Right lung (tissue), 5 donors: ENCODE data around the gene ALPP. TPM values are rescaled to one million over a fixed set of nuclear protein-coding genes. Genes with fewer than 3 reads are reported as not detected.
"Not testable (repeated sequence)": the region's sequence is repeated elsewhere in the genome, so short reads cannot be mapped to it uniquely, and the experiment has no call there.

ENCODE experiments used
- DNase-seq, 2 donors: peaks; one replicate each; pipeline ENCODE4 v3.0.0-alpha.2; 2013
- polyA plus RNA-seq, 5 donors: library from polyadenylated mRNA; unstranded; fragments of 120-200 nt; gene quantifications; one replicate each; pipeline versions ENCODE4 v1.2.1 to v1.2.3, GENCODE V29; 2013; ENCODE audit warnings: inconsistent platforms in 1 of 5, low replicate concordance in 1 of 5; ENCODE audit not compliant: insufficient read length in 5 of 5, insufficient read depth in 1 of 5

Gene ALPP
- polyA plus RNA-seq, 5 donors, result 0.19 to 0.23 TPM; not detected in 3

DNA sequence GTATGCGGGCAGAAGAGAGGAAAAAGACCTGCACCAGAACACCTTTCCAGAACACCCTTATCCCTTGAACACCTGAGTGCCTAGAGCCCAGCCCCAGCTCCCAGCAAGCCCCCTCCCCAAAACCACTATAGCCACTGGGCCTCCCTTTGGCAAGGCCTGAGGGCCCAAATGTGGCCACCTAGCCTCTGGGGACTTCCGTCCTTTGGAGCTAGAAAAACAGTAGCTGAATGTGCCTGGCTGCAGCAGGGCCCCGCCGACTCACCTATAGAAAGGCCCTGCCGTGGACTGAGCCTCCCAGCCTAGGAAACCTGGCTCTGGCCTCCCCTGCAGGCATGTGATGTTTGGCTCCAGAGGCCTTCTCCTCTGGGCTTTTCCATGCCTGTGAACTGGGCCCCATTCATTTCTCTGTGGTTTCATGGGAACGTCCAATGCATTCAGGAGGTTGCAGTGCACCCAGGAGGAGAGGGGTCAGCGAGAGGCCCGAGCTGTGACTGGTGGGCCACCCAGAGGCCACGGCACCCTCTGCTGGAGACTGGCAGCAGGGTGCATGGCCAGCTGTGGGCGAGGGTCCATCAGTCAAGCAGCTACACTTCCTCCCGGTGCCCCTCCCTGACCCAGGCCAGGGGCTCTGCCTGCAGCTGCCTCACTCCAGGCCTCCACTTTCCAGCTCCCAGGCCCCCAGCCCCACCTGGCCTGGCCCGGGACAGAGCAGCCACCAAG, 15.3 kb upstream of the ALPP start:
- not testable (repeated sequence) for DNase-seq

DNA sequence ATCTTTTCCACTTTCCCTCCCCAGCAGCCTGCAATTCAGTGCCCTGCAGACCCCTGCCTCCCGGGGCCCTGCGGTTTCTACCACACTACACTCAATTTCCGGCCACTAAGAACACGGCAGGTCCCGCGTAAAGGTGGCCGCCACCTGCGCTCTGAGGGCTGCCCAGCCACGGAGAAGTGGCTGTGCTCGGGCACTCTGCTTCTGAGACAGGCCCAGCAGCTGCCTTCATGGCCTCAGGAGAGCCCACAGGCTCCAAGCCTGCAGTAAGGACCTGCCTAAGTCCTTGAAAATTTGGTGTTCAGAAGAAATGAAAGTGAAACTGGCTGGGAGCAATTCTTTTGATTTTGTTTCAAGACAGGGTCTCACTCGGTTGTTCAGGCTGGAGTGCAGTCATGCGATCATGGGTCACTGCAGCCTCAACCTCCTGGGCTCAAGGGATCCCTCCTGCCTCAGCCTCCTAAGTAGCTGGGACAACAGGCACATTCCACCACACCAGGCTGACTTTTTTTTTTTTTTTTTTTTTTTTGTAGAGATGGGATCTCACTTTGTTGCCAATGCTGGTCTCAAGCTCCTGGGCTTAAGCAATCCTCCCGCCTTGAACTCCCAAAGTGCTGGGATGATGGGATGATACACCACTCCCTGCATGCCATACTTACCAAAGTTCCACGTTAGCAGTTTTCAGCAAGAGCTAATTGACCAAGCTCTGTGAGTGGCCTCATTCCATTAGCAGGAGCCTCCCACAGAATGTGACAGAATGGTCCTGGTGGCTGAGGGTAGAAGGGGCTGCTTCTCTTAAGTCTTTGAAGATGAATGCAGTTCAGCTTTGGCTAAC, 14.6 kb upstream of the ALPP start:
- no peak for DNase-seq

DNA sequence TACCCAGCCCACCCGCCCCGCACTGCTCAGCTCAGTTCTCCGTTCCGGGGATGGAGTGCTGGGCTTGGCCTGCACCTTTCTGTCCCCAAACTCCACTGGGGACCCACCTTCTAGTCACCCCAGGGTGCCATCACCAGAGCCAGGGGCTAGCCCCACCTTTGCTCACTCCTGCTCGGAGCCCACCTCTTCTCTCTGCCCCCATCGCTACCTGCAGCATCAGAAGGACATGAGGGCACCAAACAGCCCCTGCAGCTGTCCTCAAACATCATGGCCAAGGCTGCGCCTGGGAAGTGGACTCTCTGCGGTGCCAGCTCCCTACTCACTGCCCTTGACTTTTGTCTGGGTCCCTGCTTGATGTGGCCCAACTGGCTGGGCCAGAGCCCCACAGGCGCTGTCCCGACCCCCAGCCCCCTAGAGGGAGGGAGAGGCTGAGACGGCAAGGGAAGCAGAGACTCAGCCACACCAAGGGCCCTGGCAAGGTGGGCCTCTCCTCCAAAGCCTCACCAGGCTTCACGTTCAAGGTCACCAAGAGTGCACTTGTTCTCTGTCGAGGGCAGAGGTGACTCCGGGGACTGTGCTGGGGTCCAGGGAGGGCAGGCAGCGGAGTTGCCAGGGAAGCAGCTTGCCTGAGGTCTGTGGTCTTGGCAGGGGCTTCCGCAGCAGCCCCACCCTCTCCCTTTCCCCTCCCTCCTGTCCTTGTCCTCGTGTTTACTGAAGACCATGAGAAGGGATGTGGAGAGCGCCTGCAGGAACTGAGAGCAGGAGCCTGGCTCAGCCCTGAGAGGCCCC, 13.6 kb upstream of the ALPP start:
- not testable (repeated sequence) for DNase-seq

DNA sequence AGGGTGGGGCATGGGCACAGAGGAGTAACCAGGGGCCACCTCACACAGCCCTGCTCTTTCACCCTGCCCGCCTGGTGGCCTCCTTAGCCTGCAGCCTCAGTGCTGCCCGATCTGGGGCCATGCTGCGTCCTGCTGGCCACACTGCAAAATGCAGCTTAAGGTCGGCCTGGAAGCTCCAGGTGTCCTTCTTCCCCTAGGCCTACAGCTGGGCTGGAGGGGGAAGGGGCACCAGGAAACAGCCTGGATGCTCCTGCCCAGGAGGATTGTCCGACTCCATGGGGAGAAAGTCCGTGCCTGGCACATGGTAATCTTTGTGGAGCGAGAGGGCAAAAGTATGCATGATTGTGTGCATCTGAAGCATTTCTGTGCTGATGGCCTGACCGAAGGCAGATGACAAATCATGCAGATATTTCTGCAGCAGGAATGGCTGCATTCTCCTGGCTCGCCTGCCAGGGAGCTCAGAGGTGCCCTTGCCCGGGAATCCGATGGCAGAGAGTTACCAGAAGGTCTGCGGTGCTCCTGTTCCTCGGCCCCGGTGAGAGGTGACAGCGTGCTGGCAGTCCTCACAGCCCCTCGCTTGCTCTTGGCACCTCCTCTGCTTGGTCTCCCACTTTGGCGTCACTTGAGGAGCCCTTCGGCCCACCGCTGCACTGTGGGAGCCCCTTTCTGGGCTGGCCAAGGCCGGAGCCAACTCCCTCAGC, 12.8 kb upstream of the ALPP start:
- no peak for DNase-seq

DNA sequence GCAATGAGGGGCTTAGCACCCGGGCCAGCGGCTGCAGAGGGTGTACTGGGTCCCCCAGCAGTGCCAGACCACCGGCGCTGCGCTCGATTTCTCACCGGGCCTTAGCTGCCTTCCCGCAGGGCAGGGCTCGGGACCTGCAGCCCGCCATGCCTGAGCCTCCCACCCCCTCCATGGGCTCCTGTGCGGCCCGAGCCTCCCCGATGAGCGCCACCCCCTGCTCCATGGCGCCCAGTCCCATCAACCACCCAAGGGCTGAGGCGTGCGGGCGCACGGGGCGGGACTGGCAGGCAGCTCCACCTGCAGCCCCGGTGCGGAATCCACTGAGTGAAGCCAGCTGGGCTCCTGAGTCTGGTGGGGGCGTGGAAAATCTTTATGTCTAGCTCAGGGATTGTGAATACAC, 12.1 kb upstream of the ALPP start:
- not testable (repeated sequence) for DNase-seq

DNA sequence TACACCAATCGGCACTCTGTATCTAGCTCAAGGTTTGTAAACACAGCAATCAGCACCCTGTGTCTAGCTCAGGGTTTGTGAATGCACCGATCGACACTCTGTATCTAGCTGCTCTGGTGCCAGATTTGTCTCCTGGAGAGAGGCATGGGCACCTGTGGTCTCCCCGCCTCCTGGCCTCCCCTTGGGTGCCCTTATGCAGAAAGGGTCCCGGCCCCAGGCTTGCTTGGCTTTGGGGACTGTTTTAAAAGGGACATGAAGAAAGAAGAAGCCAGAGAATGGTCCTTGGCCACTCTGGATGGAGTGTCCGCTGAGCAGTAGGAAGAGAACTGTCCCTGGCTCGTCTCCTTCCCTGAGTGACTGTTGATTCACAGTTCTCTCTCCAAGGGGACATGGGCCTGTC, 11.5 kb upstream of the ALPP start:
- no peak for DNase-seq

DNA sequence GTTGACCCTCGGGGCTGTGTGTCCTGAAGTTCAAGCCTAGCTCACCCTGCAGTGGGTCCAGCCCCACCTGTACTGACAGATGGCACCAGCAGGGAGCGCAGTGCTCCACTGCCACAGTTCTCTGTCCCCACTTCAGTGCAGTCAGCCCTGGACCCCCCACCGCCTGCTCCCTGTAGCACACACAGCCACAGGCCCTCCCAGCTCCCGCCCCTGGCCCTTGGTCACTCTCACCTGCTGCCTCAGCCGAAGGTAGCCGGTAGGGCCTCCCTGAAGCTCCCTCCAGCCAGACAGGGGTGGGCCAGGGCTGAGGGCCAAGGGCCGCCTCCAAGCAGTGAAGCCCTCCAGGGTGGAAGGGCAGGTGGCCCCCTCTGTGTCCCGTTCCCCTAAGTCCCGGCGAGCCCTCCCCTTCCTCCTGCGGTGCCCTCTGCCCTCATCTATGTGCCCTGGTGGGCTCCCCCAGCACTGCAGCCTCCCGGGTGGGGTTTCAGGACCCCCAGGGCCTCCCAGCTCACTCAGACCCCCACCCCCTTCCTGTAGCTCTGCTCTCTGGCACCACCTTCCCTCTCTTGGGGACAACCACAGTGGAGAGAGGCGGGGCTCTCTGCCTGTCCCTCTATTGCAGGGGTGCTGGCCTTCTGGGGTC, 10.8 kb upstream of the ALPP start:
- DNase-seq, result no peak

DNA sequence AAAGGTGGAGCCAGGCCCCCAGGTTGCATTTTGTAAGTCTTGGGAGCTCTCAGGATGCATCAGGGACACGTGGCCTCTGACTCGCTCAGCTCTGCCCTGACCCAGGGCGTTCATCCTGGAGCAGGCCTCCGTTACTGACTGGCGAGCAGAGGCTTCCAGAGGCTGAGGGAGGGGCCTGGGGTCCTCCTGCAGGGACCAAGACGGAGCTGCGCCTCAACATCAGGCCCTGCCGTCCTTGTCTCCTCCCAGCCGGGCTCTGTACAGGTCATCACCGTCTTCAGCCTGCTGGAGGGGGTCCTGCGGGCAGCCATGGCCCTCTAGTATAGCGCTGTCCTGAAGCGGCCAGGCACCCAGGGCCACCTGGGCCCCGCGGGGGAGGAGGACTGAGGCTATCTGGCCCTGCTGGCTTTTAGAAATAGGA, 10.2 kb upstream of the ALPP start:
- no peak for DNase-seq

DNA sequence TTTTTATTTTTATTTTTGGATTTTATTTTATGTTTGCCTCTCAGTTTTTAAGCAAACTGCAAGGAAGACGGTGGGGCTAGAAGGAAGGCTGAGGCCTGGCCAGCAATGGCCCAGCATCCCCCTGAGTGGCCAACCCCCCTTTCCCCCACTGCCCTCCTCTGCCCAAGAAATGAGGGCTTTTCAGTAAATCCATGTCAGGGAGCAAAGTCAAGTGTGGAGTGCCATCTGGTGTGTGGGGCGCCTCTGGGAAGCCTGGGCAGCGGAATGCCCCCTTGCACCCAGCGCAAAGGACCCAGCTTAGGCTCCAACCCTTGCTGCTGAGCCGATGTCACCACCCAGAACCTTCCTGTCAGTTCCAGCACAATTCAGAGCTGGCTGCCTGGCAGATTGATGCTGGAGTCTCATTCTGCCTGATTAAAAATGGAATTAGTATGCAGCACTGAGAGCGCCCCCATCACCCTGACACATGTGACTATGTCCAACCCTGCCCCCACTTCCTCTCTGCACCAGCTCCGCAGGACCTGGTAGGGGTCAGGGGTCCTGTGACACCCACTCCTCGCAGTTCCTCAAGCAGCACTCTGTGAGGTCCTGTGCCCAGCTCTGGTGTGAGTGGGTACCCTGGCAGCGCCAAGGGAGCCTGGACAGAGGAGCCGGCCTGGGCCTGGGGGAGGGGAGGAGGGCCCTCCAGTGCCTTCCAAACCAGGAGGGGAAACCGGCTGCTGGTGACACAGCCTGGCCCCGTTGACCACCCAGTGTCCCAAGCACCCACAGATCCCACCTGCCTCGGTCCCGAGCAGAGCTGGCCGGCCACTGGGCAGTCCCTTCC, 9.2 kb upstream of the ALPP start:
- no peak for DNase-seq

DNA sequence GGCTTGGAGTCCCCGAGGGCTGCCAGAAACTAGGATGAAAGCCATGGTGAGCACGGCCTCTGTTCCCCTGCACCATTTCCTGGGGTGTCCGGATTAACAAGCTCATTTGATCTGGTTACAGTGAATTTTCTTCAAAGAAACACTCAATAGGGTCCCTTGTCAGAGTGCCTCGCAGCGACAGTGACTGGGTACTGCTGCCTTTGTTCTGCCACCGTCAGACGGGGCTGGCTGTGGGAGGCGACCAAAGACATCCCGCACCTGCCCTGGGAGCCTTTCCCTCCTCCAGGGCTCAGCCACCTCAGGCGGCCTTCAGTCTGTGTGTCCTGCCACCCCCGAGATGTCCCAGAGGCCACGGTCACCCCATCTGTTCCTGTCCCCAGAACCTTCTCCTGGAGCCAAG, 8.5 kb upstream of the ALPP start:
- not testable (repeated sequence) for DNase-seq

DNA sequence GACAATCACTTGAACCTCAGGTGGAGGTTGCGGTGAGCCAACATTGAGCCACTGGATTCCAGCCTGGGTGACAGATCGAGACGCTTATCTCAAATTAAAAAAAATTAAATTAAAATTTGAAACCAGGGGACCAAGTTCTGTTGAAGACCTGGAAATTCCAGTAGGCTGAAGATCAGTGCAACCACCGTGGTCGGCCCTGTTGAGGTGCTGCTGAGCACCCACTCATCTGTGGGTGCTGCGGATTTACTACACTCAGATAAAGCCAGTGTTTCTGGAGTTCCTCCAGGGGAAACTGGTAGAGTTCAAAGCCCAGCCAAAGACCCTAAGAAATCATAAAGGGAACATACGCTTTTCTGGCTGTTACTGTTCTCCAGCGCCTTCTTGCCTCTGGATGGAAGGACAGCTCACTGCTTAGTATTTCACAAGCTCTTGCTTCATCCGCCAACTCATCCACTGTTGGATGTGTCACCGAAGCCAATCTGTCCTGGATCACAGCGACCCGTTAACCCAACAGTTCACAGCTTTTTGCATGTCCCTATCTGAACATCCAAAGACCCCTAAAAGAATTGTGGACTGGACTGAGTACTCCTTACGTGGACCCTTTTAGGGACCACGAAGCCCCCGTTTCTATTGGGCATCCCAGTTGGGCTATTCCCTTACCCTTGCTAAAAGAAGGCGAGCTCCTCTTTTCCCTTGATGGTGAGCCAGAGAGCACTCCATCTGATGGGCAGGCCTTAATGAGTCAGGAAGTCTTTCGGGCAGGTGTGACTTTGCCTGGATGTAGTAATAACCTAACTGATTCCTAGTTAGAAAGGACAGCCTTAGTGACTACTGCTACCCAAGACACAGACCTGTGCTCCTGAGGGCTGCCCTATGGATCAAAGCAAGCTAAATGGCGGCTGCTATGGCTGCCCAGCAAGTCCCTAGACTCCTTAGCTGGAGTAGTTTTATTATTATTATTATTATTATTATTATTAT, 6.0 kb upstream of the ALPP start:
- no peak for DNase-seq

DNA sequence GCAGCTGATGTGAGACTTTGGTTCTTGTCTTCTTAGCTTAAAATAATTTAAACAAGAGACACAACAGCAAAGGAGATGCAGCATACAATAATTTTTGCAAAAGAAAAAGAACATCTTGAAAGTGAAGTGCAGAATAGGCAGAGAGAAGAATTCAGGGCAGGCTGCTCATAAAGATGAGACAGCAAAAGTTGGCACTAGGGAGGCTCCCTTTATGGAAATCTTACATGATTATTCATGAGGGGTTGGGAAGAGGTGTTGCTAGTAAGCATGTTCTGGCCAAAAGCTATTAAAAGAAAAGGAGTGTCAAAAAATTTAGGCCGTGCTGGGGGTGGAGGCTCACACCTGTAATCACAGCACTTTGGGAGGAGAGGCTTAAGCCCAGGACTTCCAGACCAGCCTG, 4.2 kb upstream of the ALPP start:
- DNase-seq, result no peak

DNA sequence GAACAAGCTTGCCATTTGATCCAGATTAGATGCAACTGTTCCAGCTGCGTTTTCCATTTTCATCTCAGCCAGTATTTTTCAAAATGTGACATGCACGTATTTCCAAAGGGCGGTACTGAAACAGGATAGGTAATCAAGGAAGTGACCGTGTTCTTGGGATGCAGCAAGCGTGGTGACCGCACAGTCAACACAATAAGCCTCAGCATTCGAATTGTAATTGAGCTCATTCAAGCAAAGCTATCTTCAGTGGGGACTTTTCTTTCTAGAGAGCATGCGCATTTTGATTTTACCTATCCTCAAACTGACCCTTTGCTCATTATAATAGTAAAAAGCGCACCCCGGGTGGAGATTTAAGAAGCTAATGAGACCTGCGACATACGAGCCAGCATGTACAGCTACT, 3.4 kb upstream of the ALPP start:
- DNase-seq, result no peak

DNA sequence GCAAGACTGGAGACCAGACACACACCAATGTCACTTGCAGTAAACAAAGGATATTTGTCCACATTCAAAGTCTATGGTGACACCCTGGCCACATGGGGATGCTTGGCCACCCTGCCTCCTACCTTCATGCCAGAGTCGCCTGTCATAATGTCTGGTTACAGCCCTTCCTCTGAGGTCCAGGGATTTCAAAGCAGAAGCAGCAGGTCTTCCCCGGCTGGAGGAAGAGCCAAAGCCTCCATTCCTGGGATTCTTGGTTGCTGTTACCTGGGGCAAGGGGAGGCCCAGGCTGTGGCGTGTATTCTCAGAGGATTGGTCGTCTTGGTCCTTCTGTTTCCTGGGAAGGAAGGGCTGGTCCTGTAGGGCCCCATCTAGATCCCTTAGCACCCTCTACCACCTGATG, 2.3 kb upstream of the ALPP start:
- DNase-seq, result no peak

DNA sequence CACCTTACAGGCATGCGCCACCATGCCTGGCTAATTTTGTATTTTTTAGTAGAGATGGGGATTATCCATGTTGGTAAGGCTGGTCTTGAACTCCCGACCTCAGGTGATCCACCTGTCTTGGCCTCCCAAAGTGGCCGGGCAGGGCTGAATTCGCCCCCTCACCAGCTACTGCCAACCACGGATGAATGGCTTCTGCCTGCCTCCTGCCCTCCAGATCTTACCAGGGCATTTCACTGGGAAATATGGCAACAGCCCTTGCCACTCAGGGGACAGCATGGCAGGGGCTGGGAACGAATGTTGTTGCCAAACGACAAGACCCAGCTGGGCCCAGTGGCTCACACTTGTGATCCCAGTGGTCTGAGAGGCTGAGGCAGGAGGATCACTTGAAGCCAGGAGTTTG, 1.8 kb upstream of the ALPP start:
- DNase-seq, result no peak

DNA sequence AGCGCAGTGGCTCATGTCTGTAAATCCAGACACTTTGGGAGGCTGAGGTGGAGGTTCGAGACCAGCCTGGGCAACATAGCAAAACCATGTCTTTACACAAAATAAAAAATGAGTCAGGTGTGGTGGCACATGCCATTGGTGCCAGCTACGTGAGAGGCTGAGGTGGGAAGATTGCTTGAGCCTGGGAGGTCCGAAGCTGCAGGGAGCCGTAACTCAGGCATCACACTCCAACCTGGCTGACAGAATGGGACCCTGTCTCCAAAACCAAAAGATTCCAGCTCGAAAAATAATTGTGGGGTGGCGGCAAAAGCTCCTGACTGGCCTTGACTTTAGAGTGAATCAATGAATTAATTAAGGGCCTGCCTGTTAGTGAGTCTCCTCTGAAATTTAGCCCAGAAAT, 1.2 kb upstream of the ALPP start:
- no peak for DNase-seq

DNA sequence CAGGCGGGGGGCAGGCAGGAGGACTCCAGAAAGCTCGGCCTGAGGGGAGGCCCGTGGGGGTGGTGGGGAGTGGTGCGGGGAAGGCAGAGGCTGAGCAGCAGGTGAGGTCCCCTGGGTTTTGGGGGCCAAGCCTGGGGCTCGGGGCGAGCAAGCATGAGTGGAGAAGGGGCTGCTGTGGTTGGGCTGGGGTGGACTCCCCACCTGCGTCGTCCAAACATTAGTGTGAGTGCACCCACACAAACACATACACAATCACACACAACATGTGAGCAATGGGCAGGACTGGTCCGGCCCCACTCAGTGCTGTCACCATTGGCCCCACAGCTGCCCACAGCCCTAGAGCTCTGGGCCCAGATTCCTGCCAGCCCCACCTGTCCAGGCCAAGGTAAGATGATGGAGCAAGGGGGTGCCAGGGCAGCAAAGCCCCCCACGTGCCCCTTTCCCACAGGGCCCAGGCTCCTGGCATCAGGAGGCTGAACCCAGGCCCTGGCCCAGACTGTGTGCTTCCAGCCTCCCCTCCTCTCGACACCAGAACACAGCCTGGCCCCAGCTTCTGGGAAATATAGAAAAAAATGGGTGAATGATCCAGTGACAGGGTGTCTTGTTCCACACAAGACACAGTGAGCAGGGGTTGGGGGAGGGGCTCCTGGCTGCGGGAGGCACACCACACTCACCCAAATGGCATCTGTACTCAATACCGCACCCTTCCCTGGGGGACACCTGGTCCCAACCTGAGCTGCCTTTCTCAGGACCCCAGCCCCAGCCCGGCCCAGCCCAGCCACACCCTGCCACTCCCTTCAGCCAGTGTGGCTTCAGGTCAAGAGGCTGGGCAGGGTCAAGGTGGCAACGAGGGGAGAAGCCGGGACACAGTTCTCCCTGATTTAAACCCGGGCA, 463 bp upstream of the ALPP start:
- DNase-seq, result no peak
